ENCODE data around the gene MGAT5B.

DNA sequence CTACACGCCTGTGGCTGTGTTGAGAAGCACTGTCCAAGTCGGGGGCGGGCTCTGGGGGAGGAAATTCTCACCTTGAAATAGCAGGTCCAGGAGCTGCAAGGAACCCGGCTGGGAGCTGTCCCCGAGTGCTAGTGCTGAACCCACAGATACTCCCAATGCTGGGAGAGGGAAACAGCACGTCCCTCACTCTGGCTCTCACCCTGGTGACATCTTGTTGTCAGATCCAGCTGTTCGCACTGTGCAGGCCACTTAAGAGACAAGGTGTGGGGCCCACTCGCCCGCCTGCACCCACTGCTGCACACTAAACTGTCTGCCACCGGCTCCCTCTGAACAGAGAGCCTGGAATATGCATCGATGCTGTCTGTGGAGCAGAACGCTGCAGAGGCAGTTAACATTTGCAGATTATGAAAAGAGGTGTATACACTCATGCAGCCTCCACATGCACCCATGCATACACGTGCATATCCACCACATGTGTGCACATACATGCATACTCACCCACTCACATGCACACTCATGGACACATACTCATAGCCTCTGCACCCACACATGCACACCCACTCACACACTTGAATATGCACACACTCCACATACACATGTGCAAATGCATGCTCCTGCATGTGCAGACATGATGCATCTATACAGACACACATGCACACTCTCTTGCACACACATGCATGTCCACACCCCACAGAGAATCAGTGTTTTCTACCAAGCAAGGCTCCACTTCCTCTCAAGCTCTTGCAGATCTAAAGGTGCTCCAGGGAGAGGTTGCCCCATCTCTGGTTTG, 42.0 kb downstream of the MGAT5B start:
- TF ChIP-seq SIN3A (IDR thresholded peaks at IDR 0.05; ENCODE audit: borderline replicate concordance, insufficient read depth, low read length) = no peak
- TF ChIP-seq POLR2AphosphoS5 (IDR thresholded peaks at IDR 0.05; ENCODE audit: low read depth, low read length) = no peak

All from PFSK-1 (cell line).